Measurements from ENCODE around the gene NFASC. TPM values are rescaled to one million over a fixed set of nuclear protein-coding genes. Genes with fewer than 3 reads are reported as not detected.

The NFASC gene
- total RNA-seq, 2 experiments from 2014 or later = not detected

GRCh38 chr1:204889681-204890383 is 19.2 kb downstream of the NFASC start:
- H4K20me1 ChIP-seq (ENCODE audit: insufficient read depth, low read length) = no peaks in the 10 kb centered on the region
- H3K27ac ChIP-seq (ENCODE audit: low read depth, low read length, poor library complexity, severe bottlenecking) = no peak overlapping the region
- TF ChIP-seq EZH2phosphoT487 (IDR thresholded peaks at IDR 0.05; ENCODE audit: borderline replicate concordance, low read depth, low read length) = no peak
- TF ChIP-seq CTCF (conservative IDR thresholded peaks at IDR 0.05; ENCODE audit: low read length) = no peak
- intact Hi-C loops (cut with micrococcal nuclease; ENCODE audit: unreplicated experiment) = no loop called here
- no peaks in the 10 kb centered on the region for H3K4me1 ChIP-seq (ENCODE audit: insufficient read depth, low read length, poor library complexity, severe bottlenecking)
- CTCF ChIA-PET (ENCODE audit: unreplicated experiment) = no interaction called here
- H3K4me2 ChIP-seq (ENCODE audit: low read length) = no peak overlapping the region
- no peak overlapping the region for H3K4me3 ChIP-seq (ENCODE audit: low read depth, low read length, poor library complexity, severe bottlenecking)
- H3K36me3 ChIP-seq (ENCODE audit: insufficient read depth, low read length) = no peaks in the 10 kb centered on the region
- POLR2A ChIA-PET = no interaction called here
- H3K79me2 ChIP-seq (ENCODE audit: insufficient read depth, low read depth, low read length) = no peaks in the 10 kb centered on the region
- BruUV-seq (replicated peaks) = no TSS peak
- H2AFZ ChIP-seq (ENCODE audit: low read length) = no peak overlapping the region
- DNase-seq (ENCODE audit: low spot score) = no peak
- H3K9me3 ChIP-seq (ENCODE audit: low read length) = no peaks in the 10 kb centered on the region
- no peaks in the 10 kb centered on the region for H3K9me2 ChIP-seq (ENCODE audit: insufficient read depth, low read length)

GRCh38 chr1:204891860-204892259 is 21.2 kb downstream of the NFASC start:
- no peak for DNase-seq (ENCODE audit: low spot score)
- no peak overlapping the region for H3K27ac ChIP-seq (ENCODE audit: low read depth, low read length, poor library complexity, severe bottlenecking)
- no peak overlapping the region for H2AFZ ChIP-seq (ENCODE audit: low read length)
- POLR2A ChIA-PET = interaction anchor here (1.0 kb wide), 1 partner anchor 30 kb away, joined by 3 read pairs; no protein-coding TSS in a partner anchor
- H3K4me3 ChIP-seq (ENCODE audit: low read depth, low read length, poor library complexity, severe bottlenecking) = no peak overlapping the region
- H3K4me2 ChIP-seq (ENCODE audit: low read length) = no peak overlapping the region
- no peaks in the 10 kb centered on the region for H3K36me3 ChIP-seq (ENCODE audit: insufficient read depth, low read length)
- no peaks in the 10 kb centered on the region for H3K9me3 ChIP-seq (ENCODE audit: low read length)
- TF ChIP-seq EZH2phosphoT487 (IDR thresholded peaks at IDR 0.05; ENCODE audit: borderline replicate concordance, low read depth, low read length) (no peak), CTCF (conservative IDR thresholded peaks at IDR 0.05; ENCODE audit: low read length) (no peak)
- H4K20me1 ChIP-seq (ENCODE audit: insufficient read depth, low read length) = no peaks in the 10 kb centered on the region
- no peaks in the 10 kb centered on the region for H3K9me2 ChIP-seq (ENCODE audit: insufficient read depth, low read length)
- no peaks in the 10 kb centered on the region for H3K4me1 ChIP-seq (ENCODE audit: insufficient read depth, low read length, poor library complexity, severe bottlenecking)
- intact Hi-C loops (cut with micrococcal nuclease; ENCODE audit: unreplicated experiment) = no loop called here
- CTCF ChIA-PET (ENCODE audit: unreplicated experiment) = no interaction called here
- BruUV-seq (replicated peaks) = no TSS peak
- no peaks in the 10 kb centered on the region for H3K79me2 ChIP-seq (ENCODE audit: insufficient read depth, low read depth, low read length)

GRCh38 chr1:204894031-204894430 is 23.4 kb downstream of the NFASC start:
- no peaks in the 10 kb centered on the region for H4K20me1 ChIP-seq (ENCODE audit: insufficient read depth, low read length)
- H2AFZ ChIP-seq (ENCODE audit: low read length) = no peak overlapping the region
- TF ChIP-seq CTCF (conservative IDR thresholded peaks at IDR 0.05; ENCODE audit: low read length) = no peak
- TF ChIP-seq EZH2phosphoT487 (IDR thresholded peaks at IDR 0.05; ENCODE audit: borderline replicate concordance, low read depth, low read length) = no peak
- no peak for DNase-seq (ENCODE audit: low spot score)
- intact Hi-C loops (cut with micrococcal nuclease; ENCODE audit: unreplicated experiment) = no loop called here
- H3K27ac ChIP-seq (ENCODE audit: low read depth, low read length, poor library complexity, severe bottlenecking) = no peak overlapping the region
- H3K4me3 ChIP-seq (ENCODE audit: low read depth, low read length, poor library complexity, severe bottlenecking) = no peak overlapping the region
- POLR2A ChIA-PET = interaction anchor here (0.6 kb wide), 1 partner anchor 723 kb away, joined by 3 read pairs; no protein-coding TSS in a partner anchor
- no peak overlapping the region for H3K4me2 ChIP-seq (ENCODE audit: low read length)
- CTCF ChIA-PET (ENCODE audit: unreplicated experiment) = no interaction called here
- no peaks in the 10 kb centered on the region for H3K9me2 ChIP-seq (ENCODE audit: insufficient read depth, low read length)
- no peaks in the 10 kb centered on the region for H3K36me3 ChIP-seq (ENCODE audit: insufficient read depth, low read length)
- BruUV-seq (replicated peaks) = no TSS peak
- no peaks in the 10 kb centered on the region for H3K9me3 ChIP-seq (ENCODE audit: low read length)
- H3K79me2 ChIP-seq (ENCODE audit: insufficient read depth, low read depth, low read length) = no peaks in the 10 kb centered on the region
- no peaks in the 10 kb centered on the region for H3K4me1 ChIP-seq (ENCODE audit: insufficient read depth, low read length, poor library complexity, severe bottlenecking)
